OCI-LY7 (cell line): ENCODE results near the gene RNF150.

Experiments
- EZH2phosphoT487 ChIP-seq: fragments of 200-600 bp; sonication (generic); IDR thresholded peaks from 2 replicates; pipeline ENCODE4 v1.6.1; 2018; ENCODE audit warnings: low read depth, borderline replicate concordance, mild to moderate bottlenecking, mixed run types, antibody characterized with exemption, low read length, moderate library complexity, mixed read lengths
- TF ChIP-seq, protein P1 (sequence below): fragments of 200-600 bp; sonication (generic); conservative IDR thresholded peaks from 2 replicates; pipeline ENCODE4 v1.5.1; 2014; ENCODE audit warnings: mild to moderate bottlenecking, antibody characterized with exemption, low read length, moderate library complexity, mixed read lengths

DNA sequence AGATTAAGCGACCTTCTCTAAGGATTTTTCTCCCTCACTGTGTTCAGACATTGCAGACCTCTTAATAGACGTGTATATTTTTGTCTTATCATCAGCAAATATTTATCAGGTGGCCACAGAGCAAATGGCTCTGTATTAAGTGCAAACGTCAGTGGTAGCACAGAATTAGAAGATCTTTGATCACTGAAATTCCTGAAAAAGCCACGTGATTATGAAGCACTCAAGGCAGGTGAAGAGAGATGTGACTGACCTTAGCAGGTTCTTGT is 271.2 kb downstream of the RNF150 start:
- TF ChIP-seq, protein P1, sequence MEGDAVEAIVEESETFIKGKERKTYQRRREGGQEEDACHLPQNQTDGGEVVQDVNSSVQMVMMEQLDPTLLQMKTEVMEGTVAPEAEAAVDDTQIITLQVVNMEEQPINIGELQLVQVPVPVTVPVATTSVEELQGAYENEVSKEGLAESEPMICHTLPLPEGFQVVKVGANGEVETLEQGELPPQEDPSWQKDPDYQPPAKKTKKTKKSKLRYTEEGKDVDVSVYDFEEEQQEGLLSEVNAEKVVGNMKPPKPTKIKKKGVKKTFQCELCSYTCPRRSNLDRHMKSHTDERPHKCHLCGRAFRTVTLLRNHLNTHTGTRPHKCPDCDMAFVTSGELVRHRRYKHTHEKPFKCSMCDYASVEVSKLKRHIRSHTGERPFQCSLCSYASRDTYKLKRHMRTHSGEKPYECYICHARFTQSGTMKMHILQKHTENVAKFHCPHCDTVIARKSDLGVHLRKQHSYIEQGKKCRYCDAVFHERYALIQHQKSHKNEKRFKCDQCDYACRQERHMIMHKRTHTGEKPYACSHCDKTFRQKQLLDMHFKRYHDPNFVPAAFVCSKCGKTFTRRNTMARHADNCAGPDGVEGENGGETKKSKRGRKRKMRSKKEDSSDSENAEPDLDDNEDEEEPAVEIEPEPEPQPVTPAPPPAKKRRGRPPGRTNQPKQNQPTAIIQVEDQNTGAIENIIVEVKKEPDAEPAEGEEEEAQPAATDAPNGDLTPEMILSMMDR: no peak
- no peak for TF ChIP-seq EZH2phosphoT487
